CD4-positive, alpha-beta T cell treated with Interleukin-4 for 4 hours (primary cell): ENCODE results near the gene LBHD2.

Source experiments
- DNase-seq: peaks from one replicate; pipeline ENCODE4 v3.0.0-alpha.2; 2020

LBHD2 gene

GRCh38 chr14:103133210-103134140 lies 49.5 kb downstream of the LBHD2 start:
- DNase-seq, result no peak

DNA sequence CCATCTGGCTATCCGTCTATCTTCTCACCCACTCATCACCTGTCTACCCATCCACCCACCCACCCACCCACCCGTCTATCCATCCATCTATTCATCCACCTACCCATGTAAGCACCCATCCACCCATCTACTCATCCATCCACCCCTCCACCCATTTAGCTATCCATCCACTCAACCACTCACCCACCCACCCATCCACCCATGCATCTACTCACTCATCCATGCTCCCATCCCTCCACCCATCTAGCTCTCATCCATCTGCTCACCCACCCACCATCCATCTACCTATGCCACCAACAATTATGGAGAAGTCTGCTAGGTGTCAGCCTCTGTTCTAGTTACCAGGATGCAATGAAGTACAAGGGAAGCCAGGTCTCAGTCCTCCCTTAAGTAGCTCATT lies 50.4 kb downstream of the LBHD2 start:
- no peak for DNase-seq

- no peak for DNase-seq
Observed at GRCh38 chr14:103134919-103135318, 50.9 kb downstream of the LBHD2 start.

DNA sequence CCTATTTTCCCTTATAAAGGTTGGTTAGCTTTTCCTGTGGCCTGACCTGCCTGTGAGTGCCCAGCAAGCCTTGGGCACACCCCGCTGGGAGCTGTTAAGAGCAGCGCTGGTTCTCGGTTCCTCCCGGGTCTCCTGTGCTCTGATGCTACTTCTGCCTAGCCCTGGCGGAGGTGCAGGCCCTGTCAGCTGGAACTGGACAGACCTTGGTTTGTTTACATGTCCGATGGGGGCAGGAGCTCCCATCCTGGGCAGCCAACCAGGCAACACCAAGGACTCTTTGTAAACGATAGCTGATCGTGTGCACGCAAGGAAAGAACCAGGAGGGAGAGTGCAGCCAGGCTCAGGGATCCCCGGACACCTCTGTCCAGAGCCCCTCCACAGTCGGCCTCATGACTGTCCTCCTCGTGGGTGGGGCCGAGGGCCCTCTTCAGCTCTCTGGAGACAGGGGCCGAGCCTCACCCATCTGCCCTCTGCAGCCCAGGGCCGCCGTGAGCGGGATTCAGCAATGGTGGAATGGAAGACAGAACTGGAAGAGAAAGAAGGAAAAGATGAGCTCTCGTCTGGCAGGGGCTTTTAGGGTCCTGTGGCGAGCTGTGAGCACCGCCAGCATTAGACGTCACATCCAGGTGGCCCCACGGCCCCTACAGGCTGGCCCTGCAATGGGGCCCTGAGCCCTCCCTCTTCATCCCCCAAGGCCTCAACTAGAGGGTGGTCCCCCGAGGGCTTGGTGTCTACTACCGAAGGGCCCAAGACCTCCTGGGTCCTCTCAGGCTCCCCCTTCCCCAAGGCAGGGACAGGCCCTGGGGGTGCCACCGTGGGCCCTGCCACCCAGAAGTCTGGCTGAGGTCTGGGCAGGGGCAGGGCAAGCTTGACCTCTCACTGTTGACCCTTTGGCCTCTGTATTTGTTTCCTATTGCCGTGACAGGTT lies 51.6 kb downstream of the LBHD2 start:
- no peak for DNase-seq

DNA sequence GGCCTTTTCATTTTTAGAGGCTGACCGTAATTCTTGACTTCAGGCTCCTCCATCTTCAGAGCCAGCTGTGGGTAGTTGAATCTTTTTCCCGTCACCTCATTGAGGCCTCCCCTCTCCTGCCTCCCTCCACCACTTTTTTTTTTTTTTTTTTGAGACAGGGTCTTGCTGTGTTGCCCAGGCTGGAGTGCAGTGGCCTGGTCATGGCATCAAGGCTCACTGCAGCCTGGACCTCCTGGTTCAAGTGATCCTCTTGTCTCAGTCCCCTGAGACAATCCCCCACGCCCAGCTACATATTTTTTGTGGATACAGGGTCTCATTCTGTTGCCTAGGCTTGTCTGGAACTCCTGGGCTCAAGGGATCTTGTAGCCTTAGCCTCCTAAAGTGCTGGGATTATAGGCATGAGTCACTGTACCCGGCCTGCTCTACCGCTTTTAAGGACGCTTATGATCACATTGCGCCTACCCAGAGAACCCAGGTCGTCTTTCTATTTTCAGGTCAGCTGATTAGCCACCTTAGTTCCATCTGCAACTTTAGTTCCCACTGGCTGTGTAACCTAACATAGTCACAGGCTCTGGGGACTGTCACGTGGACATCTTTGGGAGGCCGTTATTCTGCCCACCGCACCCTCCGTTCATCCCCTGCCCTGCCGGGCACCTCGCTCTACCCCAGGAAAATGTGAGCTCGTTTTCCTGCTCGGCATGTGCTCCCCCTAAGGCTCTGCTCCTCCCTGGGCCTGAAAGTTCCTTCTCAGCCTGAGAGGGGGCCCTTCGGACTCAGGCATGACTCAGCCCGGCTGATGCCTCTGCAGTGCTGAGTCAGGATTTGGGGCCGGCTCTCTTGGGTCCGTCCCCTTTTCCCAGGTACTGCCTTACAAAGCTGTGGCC lies 52.6 kb downstream of the LBHD2 start:
- DNase-seq, result no peak

DNA sequence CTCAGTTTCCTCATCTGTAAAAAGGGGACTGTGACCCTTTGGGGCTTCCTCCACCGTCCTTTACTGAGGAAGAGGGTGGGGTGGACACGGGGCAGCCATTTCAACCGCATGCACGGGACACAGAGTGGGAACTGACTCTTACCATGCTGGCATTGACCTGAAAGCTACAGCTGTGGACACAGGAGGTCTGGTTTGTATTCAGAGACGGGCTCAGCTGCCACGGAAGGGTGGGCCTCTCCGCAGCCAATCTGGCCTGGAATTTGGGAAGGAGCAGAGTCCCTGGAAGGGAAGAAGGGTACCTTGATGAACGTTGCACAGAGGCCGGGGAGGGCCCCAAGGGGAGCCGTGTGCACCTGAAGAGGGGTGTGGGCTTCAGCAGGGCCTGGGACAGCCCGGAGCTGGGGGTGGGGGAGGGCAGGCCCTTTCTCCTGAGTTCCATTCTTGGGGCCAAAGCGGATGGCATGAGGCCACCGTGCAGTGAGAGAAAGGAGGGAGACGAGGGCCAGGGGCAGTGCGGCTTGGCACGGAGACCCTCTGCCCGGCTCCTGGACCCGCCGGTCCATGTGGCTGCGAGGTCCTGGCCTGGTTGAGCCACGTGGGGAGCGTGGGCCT lies 53.8 kb downstream of the LBHD2 start:
- no peak for DNase-seq

- DNase-seq, result no peak
Observed at GRCh38 chr14:103138301-103139131, 54.5 kb downstream of the LBHD2 start.

- DNase-seq, result no peak
Observed at GRCh38 chr14:103139132-103140025, 55.4 kb downstream of the LBHD2 start.
